Mesenchymal stem cell (in vitro differentiated cells and primary cell): ENCODE measurements around the gene ZSCAN5B.
"Not testable (repeated sequence)": the region's sequence is repeated elsewhere in the genome, so short reads cannot be mapped to it uniquely, and the experiment has no call there.

Experiments used
- DNase-seq: peaks from one replicate; pipeline ENCODE4 v3.0.0-alpha.2; 2013
- H2AFZ ChIP-seq: one replicate; pipeline ENCODE4 v1.6.1; 2013; ENCODE audit warnings: low read depth, mild to moderate bottlenecking, control low read depth, inconsistent platforms, low read length, moderate library complexity
- H2AK5ac ChIP-seq: 2 replicates; pipeline ENCODE4 v1.6.1; 2013; ENCODE audit warnings: low read length, moderate library complexity, mild to moderate bottlenecking, inconsistent platforms; ENCODE audit not compliant: severe bottlenecking
- H2BK120ac ChIP-seq: one replicate; pipeline ENCODE4 v1.6.1; 2013; ENCODE audit warnings: low read depth, mild to moderate bottlenecking, inconsistent platforms, low read length, moderate library complexity
- H2BK12ac ChIP-seq, 2 experiments: one replicate each; pipeline ENCODE4 v1.6.1; 2013; ENCODE audit warnings: inconsistent platforms in 2 of 2, low read length in 2 of 2, mild to moderate bottlenecking in 2 of 2, moderate library complexity in 2 of 2, control low read depth in 1 of 2
- H2BK15ac ChIP-seq: one replicate; pipeline ENCODE4 v1.6.1; 2013; ENCODE audit warnings: mild to moderate bottlenecking, low read depth, inconsistent platforms; ENCODE audit not compliant: poor library complexity, severe bottlenecking
- H2BK5ac ChIP-seq: 2 replicates; pipeline ENCODE4 v1.6.1; 2013; ENCODE audit warnings: low read depth, mild to moderate bottlenecking, low read length, control low read depth, inconsistent platforms; ENCODE audit not compliant: poor library complexity, severe bottlenecking
- H3K14ac ChIP-seq, 2 experiments: one replicate each; pipeline ENCODE4 v1.6.1; 2013; ENCODE audit warnings: inconsistent platforms in 2 of 2, low read length in 2 of 2, control low read depth in 1 of 2, mild to moderate bottlenecking in 1 of 2, moderate library complexity in 1 of 2
- H3K18ac ChIP-seq, 2 experiments: one replicate each; pipeline ENCODE4 v1.6.1; 2013; ENCODE audit warnings: inconsistent platforms in 2 of 2, low read length in 2 of 2, control low read depth in 1 of 2, low read depth in 1 of 2, mild to moderate bottlenecking in 1 of 2
- H3K23ac ChIP-seq, 2 experiments: one replicate each; pipeline ENCODE4 v1.6.1; 2013; ENCODE audit warnings: inconsistent platforms in 2 of 2, low read length in 2 of 2, mild to moderate bottlenecking in 2 of 2, moderate library complexity in 2 of 2, control low read depth in 1 of 2
- H3K27ac ChIP-seq: 2 replicates; pipeline ENCODE4 v1.5.1; 2013; ENCODE audit warnings: mild to moderate bottlenecking, moderate library complexity, low read length, control low read depth, inconsistent platforms; ENCODE audit not compliant: poor library complexity, severe bottlenecking
- H3K27me3 ChIP-seq, 2 experiments: 2 replicates each; pipeline versions ENCODE4 v1.6.1 to v1.7.0; 2013; ENCODE audit warnings: low read length in 2 of 2, mild to moderate bottlenecking in 2 of 2, moderate library complexity in 2 of 2, control low read depth in 1 of 2, inconsistent platforms in 1 of 2; ENCODE audit not compliant: control insufficient read depth in 1 of 2, insufficient read depth in 1 of 2
- H3K36me3 ChIP-seq, 2 experiments: 2 replicates each; pipeline versions ENCODE4 v1.6.1 to v1.7.0; 2013; ENCODE audit warnings: low read length in 2 of 2, control low read depth in 1 of 2, inconsistent platforms in 1 of 2, low read depth in 1 of 2, mild to moderate bottlenecking in 1 of 2; ENCODE audit not compliant: insufficient read depth in 2 of 2, control insufficient read depth in 1 of 2
- H3K4ac ChIP-seq, 2 experiments: one replicate each; pipeline ENCODE4 v1.6.1; 2013; ENCODE audit warnings: inconsistent platforms in 2 of 2, low read length in 2 of 2, mild to moderate bottlenecking in 2 of 2, moderate library complexity in 2 of 2, control low read depth in 1 of 2, low read depth in 1 of 2
- H3K4me1 ChIP-seq: 2 replicates; pipeline ENCODE4 v1.6.1; 2013; ENCODE audit warnings: low read depth, low read length, control low read depth; ENCODE audit not compliant: control insufficient read depth, insufficient read depth
- H3K4me2 ChIP-seq: 2 replicates; pipeline ENCODE4 v1.6.1; 2013; ENCODE audit warnings: low read length, mild to moderate bottlenecking, inconsistent platforms; ENCODE audit not compliant: poor library complexity, severe bottlenecking
- H3K4me3 ChIP-seq, 2 experiments: 2 replicates each; pipeline versions ENCODE4 v1.5.1 to v1.7.0; 2013; ENCODE audit warnings: low read length in 2 of 2, mild to moderate bottlenecking in 2 of 2, control low read depth in 1 of 2, low read depth in 1 of 2; ENCODE audit not compliant: insufficient read depth in 1 of 2
- H3K79me1 ChIP-seq: replicated peaks from 2 replicates; pipeline ENCODE4 v1.6.1; 2013; ENCODE audit warnings: mild to moderate bottlenecking, control low read depth, low read length, inconsistent platforms; ENCODE audit not compliant: poor library complexity, severe bottlenecking
- H3K9ac ChIP-seq: 2 replicates; pipeline ENCODE4 v1.7.0; 2013; ENCODE audit warnings: mild to moderate bottlenecking, low read length, moderate library complexity
- H3K9me3 ChIP-seq: 2 replicates; pipeline ENCODE4 v1.7.0; 2013; ENCODE audit warnings: mild to moderate bottlenecking, low read length; ENCODE audit not compliant: control insufficient read depth
- H4K8ac ChIP-seq: one replicate; pipeline ENCODE4 v1.6.1; 2013; ENCODE audit warnings: inconsistent platforms, mild to moderate bottlenecking, low read length, moderate library complexity
- H4K91ac ChIP-seq: one replicate; pipeline ENCODE4 v1.6.1; 2013; ENCODE audit warnings: mild to moderate bottlenecking, low read length, inconsistent platforms
- WGBS: methylation state at CpG from one replicate; pipeline ENCODE4 v1.1.7; 2013; ENCODE audit warnings: mixed read lengths; 5-methylcytosine and 5-hydroxymethylcytosine counted together

ZSCAN5B gene

DNA sequence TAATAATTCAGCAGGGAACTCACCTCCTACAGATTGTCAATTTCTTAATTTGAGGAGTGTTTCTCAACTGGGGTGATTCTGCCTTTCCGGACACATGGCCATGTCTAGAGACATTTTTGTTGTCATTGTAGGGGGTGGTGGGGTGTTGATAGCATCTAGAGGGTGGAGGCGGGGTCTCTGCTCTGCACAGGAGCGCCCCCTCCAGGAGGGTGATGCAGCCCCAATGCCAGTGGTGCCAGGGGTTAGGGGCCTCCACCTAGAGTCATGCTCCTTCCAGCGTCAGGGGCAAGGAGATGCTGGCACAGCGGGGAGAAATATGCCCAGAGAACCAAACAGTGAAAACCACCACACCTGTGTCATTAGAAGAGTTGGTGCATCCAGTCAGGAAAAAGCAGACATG, 10.0 kb upstream of the ZSCAN5B start:
- WGBS, result 51% methylated on average over 5 of the region's 5 CpGs
- not testable (repeated sequence) for H3K79me1 ChIP-seq, H3K4me3 ChIP-seq, H2AK5ac ChIP-seq, H3K4me1 ChIP-seq, H3K14ac ChIP-seq, H3K36me3 ChIP-seq, H3K9ac ChIP-seq, H3K18ac ChIP-seq, H3K4me2 ChIP-seq, H2AFZ ChIP-seq, DNase-seq, H3K9me3 ChIP-seq, H4K8ac ChIP-seq, H3K4ac ChIP-seq, H2BK12ac ChIP-seq, H2BK15ac ChIP-seq, H3K27me3 ChIP-seq, H2BK120ac ChIP-seq, H3K23ac ChIP-seq, H4K91ac ChIP-seq, H2BK5ac ChIP-seq, H3K27ac ChIP-seq

DNA sequence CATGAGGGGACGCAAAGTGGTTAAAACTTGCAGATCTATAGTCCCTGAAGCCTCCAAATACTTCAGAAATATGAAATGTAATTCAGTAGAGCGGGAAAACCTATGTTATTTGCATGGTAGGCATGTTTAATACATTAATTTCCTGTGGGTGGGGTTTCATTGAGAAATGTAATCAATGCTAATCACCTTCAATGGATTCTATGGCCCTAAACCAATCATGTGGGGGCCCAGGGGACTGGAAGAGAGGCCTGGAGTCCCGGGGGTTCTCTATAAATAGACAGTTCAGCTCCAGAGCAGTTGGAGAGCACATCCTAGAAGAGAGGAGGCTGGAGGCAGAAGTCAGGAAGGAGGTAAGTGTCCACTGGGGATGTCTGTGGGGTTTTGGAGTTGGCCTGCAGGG, 4.4 kb upstream of the ZSCAN5B start, which contains the start of gene ZSCAN5C:
Gene ZSCAN5C, plus strand, starts transcription at position 301 of the 400 bp plus-strand sequence. CDS start 3,641 bp downstream, outside the sequence.
- Histone ChIP-seq H3K9me3 (no peaks in the 10 kb centered on the region), H3K4me1 (no peaks in the 10 kb centered on the region), H3K4ac (no peak within 1 kb of the TSS), H4K8ac (no peak within 1 kb of the TSS), H3K9ac (no peak within 1 kb of the TSS), H3K14ac (no peak within 1 kb of the TSS), H2AK5ac (no peak within 1 kb of the TSS), H3K27ac (no peak within 1 kb of the TSS), H4K91ac (no peak within 1 kb of the TSS), H2AFZ (no peak within 1 kb of the TSS), H2BK15ac (no peak within 1 kb of the TSS), H2BK12ac (no peak within 1 kb of the TSS), H3K36me3 (no peaks in the 10 kb centered on the region), H3K4me3 (no peak within 1 kb of the TSS), H3K18ac (no peak within 1 kb of the TSS), H3K27me3 (no peaks in the 10 kb centered on the region), H2BK5ac (no peak within 1 kb of the TSS), H3K4me2 (no peak within 1 kb of the TSS), H3K79me1 (no peaks in the 10 kb centered on the region), H2BK120ac (no peak within 1 kb of the TSS), H3K23ac (no peak within 1 kb of the TSS)
- WGBS, result 9% methylated on average over 1 of the region's 3 CpGs
- no peak for DNase-seq

DNA sequence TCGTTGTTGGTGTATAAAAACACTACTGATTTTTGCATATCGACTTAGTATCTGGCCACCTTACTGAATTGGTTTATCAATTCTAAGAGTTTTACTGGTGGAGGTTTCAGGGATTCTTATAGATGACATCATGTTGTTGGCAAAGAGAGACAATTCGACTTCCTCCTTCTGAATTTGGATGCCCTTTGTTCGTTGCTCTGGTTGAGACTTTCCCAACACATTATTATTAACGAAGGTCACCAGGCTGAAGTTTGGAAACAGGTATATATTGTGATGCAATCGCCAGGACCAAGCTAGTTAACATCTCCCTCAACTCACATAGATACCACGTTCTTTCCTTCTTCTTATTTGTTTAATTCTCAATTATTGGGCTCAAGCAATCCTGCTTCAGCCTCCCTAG, 2.1 kb upstream of the ZSCAN5B start:
- H3K36me3 ChIP-seq, result no peaks in the 10 kb centered on the region
- H4K91ac ChIP-seq, result no peak overlapping the region
- no peak overlapping the region for H3K14ac ChIP-seq
- H3K9me3 ChIP-seq, result no peaks in the 10 kb centered on the region
- H3K23ac ChIP-seq, result no peak overlapping the region
- H2AFZ ChIP-seq, result no peak overlapping the region
- 68% methylated on average over 5 of the region's 7 CpGs for WGBS
- H2BK120ac ChIP-seq, result no peak overlapping the region
- H3K79me1 ChIP-seq, result no peaks in the 10 kb centered on the region
- H2AK5ac ChIP-seq, result no peak overlapping the region
- no peak overlapping the region for H3K4me2 ChIP-seq
- no peak overlapping the region for H3K4ac ChIP-seq
- DNase-seq, result no peak
- no peaks in the 10 kb centered on the region for H3K4me1 ChIP-seq
- H3K18ac ChIP-seq, result no peak overlapping the region
- no peak overlapping the region for H2BK12ac ChIP-seq
- no peak overlapping the region for H2BK15ac ChIP-seq
- no peak overlapping the region for H2BK5ac ChIP-seq
- H3K27me3 ChIP-seq, result no peaks in the 10 kb centered on the region
- no peak overlapping the region for H3K9ac ChIP-seq
- no peak overlapping the region for H3K27ac ChIP-seq
- no peak overlapping the region for H3K4me3 ChIP-seq
- H4K8ac ChIP-seq, result no peak overlapping the region

DNA sequence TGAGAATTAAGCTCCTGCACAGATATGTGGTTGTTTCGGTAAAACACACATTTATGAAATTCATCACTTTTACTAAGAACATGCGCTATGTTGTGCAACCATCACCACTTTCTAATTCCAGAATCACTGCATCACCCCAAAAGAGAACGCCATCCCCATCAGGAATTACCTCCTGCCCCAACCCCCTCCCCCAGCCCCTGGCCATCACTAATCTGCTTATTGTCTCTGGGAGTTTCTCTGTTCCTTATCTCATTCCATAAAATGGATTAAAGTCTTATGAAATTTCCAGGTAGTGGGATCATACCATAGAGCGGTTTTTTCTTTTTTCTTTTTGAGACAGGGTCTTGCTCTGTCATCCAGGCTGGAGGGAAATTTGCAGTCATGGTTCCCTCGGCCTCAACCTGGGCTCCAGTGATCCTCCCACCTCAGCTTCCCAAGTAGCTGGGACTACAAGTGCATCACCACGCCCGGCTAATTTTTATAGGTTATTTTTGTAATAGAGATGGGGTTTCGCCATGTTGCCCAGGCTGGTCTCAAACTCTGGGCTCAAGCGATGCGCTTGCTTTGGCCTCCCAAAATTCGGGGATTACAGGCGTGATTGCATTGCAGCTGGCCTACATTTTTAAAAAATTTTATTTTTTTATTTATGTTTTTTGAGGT, 3.5 kb downstream of the ZSCAN5B start:
- H3K23ac ChIP-seq, result no peak overlapping the region
- H4K91ac ChIP-seq, result no peak overlapping the region
- H3K4me1 ChIP-seq, result peaks cover 1% of the 10 kb centered on the region
- no peaks in the 10 kb centered on the region for H3K27me3 ChIP-seq
- H2BK120ac ChIP-seq, result no peak overlapping the region
- no peak overlapping the region for H4K8ac ChIP-seq
- H2BK5ac ChIP-seq, result no peak overlapping the region
- H3K36me3 ChIP-seq, result no peaks in the 10 kb centered on the region
- 76% methylated on average over 11 of the region's 12 CpGs for WGBS
- no peak overlapping the region for H2BK15ac ChIP-seq
- no peak for DNase-seq
- H2AK5ac ChIP-seq, result no peak overlapping the region
- H2BK12ac ChIP-seq, result no peak overlapping the region
- no peaks in the 10 kb centered on the region for H3K9me3 ChIP-seq
- no peak overlapping the region for H3K4me2 ChIP-seq
- no peaks in the 10 kb centered on the region for H3K79me1 ChIP-seq
- H3K4ac ChIP-seq, result no peak overlapping the region
- H2AFZ ChIP-seq, result no peak overlapping the region
- no peak overlapping the region for H3K18ac ChIP-seq
- H3K27ac ChIP-seq, result no peak overlapping the region
- no peak overlapping the region for H3K9ac ChIP-seq
- H3K14ac ChIP-seq, result no peak overlapping the region
- no peak overlapping the region for H3K4me3 ChIP-seq
